Measurements from ENCODE around the gene BCAP29.
A peak's percentile ranks its signal among the peaks of the same experiment; 100 is the strongest.
"Not testable (repeated sequence)": the region's sequence is repeated elsewhere in the genome, so short reads cannot be mapped to it uniquely, and the experiment has no call there.

Gene BCAP29

GRCh38 chr7:107579885-107580715 lies at the start of gene BCAP29:
Gene BCAP29 (plus strand): TSS chr7:107580246. CDS start chr7:107580773, 527 bp downstream.
- peak; percentile 39 for DNase-seq (ENCODE audit: low read depth)

- no peak for DNase-seq (ENCODE audit: low read depth)
These were observed 49.3 kb upstream of the BCAP29 start for GRCh38 chr7:107530751-107531150.

GRCh38 chr7:107534139-107534538 lies 45.9 kb upstream of the BCAP29 start:
- DNase-seq (ENCODE audit: low read depth), result no peak

- not testable (repeated sequence) for DNase-seq (ENCODE audit: low read depth)
These were observed 42.8 kb upstream of the BCAP29 start for GRCh38 chr7:107537228-107537627.

DNA sequence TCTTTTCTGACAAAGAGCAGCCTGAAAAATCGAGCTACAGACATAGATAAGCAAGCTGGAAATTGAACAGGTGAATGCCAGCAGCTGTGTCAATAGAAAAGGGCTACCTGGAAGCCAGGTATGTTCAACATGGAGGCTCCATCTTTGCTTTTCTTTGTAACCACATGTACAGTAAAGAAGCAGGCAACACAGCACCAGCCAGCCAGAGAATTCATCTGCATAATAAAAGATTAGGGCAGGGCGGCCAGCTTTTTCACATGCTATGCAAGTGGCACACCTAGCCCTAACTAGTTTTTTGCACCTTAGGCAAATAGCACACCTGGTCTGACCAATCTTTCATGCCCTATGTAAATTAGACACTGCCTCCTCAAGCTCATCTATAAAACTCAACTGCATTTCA lies 42.0 kb upstream of the BCAP29 start:
- DNase-seq (ENCODE audit: low read depth), result no peak

GRCh38 chr7:107543338-107543993 lies 36.6 kb upstream of the BCAP29 start:
- no peak for DNase-seq (ENCODE audit: low read depth)

GRCh38 chr7:107544848-107545591 lies 35.0 kb upstream of the BCAP29 start:
- DNase-seq (ENCODE audit: low read depth), result no peak

GRCh38 chr7:107551936-107552335 lies 28.1 kb upstream of the BCAP29 start:
- peak; percentile 46 for DNase-seq (ENCODE audit: low read depth)

- no peak for DNase-seq (ENCODE audit: low read depth)
These were observed 24.2 kb upstream of the BCAP29 start for GRCh38 chr7:107555893-107556292.

DNA sequence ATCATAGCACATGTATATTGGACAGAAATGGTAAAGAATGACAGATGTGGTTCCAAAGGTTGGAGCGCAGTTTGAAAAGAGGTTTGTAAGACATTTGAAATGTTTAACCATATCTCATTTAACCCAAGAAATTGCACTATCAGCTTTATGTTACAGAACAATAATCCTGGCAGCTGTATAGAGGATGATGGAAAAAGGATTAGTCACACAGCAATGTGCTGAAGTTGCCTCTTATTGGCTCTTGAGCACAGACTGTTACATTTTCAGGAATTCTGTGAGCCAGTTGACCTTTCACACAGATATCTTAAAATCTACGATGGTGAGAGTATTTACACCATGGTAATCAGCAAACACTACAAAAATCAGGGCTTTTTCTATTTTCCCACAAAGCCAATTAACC lies 20.2 kb upstream of the BCAP29 start:
- peak; percentile 59 for DNase-seq (ENCODE audit: low read depth)

DNA sequence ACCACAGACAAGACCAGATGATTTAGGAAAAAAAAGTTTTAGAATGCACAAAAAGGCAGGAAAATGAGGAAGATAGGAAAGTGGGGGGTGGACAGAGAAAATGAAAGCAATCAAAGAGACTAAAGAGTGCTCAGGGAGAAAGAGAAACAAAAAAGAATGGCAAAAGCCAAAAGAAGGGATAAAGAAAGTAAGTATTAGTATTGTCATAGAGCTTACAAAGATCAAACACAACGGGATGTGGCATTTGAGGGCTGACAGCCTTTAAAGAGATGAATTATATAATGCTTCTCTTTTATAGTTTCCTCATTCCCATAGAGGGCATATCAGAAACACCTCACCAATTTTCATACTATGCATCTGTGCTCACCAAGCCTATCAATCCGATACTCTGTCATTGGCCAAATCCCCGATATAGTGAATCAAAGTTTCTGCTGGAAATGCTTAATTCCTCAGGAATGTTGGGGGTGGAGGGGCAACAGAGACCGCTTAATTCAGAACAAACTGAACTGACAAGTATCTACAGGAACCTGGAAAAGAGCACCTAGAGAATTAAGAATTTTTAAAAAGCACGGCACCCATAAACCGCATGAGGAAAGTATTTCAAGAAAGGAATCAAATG lies 19.0 kb upstream of the BCAP29 start:
- DNase-seq (ENCODE audit: low read depth), result no peak

GRCh38 chr7:107563081-107563774 lies 16.8 kb upstream of the BCAP29 start:
- no peak for DNase-seq (ENCODE audit: low read depth)

DNA sequence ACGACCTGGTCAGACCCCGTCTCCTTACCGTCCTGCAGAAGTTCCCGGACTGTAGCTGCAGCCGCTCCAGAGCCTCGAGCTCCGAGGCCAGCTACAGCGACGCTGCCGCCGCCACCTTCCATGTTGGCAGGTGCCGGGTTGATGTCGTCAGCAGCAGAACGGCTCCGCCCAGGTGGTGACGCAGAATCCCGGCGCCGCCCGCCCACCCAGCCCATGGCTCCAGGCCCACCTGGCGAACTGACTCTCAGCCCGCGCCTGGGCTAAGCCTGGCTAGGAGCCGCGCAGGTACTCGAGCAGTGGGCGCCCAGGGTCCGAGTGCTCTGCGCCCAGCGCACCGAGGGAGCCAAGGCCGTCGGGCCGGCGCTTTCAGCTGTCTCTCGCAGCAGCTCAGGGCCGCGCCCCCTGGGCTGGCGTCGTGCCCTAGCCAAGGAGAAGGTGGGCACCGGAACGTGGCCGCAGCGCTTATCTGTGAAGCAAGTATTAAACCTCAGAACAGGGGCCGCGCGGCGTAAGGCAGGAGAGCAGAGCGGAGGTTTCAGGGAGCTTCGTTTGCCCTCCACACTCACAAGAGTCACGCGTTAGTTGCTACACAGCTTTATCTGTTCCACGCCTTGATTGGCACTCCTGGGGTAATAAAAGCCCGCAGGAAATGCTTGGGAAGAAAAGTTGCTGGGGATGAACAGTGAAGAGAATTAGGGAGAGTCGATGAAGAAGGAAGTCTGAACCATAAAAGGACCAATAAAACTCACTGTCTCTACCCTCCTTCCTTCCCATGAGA lies 16.1 kb upstream of the BCAP29 start, which contains the start of the genes COG5 and DUS4L:
Gene COG5 (minus strand): TSS at position 146 of the 778 bp plus-strand sequence. CDS start 24 bp downstream, at position 122.
Gene DUS4L (plus strand): TSS at position 197 of the 778 bp plus-strand sequence. CDS start 3,100 bp downstream, outside the sequence.
- DNase-seq (ENCODE audit: low read depth), result peak; percentile 67

DNA sequence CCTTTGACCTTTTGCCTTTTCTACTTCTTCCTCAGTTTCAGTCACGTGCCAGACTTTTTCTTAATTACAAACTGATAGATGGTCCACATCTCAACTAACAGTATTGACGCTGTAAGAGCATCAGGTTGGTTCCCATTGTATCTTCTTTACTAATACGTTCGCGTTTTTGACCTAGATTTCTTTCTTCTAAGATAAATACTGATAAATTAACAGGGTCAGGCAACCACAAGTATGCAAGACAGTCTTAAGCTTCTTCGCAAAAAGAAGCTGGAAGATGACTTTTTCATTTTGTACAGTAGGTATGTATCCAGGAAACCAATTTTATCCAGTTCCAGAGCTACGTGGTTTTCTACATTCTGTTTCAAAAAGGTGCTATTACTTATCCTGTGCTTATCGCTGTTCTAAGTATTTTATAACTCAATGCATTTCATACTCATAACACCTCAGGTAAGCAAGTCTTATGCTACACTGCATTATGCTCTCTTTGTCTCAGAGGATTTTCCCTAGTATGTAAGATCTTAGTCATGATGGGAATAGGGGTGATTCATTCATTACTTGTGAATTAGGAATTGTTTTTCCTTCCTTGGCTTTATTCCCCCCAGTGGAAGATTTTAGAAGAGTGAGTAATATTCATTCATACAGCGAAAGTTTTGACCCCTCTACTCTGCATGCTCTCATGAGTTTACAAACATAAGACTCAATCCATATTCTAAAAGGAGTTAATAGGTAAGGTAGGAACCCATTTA lies 15.3 kb upstream of the BCAP29 start:
- peak; percentile 82 for DNase-seq (ENCODE audit: low read depth)

- DNase-seq (ENCODE audit: low read depth), result no peak
These were observed 9.7 kb upstream of the BCAP29 start for GRCh38 chr7:107570298-107570697.

- no peak for DNase-seq (ENCODE audit: low read depth)
These were observed 6.5 kb upstream of the BCAP29 start for GRCh38 chr7:107573537-107573936.

DNA sequence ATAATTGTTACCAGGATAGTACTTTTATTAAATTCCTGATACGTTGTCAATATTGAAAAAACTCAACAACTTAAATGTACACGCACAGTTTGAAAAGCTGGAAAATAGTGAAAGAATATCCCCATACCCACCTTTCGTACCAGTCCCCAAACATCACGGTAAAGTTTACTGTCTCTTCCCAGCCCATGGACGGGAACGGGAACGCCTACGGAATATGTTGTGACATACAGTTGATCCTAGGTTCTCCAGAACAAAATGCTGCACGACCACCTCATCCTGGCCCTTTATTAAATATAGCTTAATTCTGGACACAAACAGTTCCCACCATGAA lies 527 bp upstream of the BCAP29 start:
- DNase-seq (ENCODE audit: low read depth), result no peak

GRCh38 chr7:107580716-107581383 lies 804 bp downstream of the BCAP29 start:
- no peak for DNase-seq (ENCODE audit: low read depth)

DNA sequence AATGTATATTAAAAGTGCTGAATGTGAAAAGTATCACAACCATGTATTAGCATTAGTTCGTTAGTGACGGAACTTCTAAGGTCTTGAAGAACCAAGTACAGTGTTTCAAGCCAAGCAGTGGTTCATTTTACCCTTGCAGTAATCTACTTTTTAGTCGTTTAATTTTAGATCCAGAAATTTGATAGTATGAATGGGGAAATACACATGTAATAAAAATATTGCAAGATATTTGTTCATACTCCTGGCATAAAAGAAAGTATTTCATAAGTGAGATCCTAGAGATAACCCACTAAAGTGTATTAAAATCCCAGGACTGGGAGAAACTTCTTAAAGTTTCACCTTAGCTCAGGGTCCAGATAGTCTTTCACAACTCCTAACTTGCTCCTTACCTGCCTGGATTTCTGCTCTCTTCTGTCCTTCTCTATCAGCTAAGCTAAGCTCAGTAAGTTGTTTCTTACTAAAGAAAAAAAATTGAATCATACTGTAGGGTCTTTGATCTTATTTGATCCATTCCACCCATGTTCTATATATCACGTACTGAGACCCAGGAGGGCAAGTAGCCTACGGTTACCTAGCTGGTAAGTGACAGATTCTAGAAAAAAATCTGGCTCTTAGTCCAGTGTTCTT lies 1.5 kb downstream of the BCAP29 start:
- no peak for DNase-seq (ENCODE audit: low read depth)
